MM.1S (cell line): ENCODE measurements around the gene TIAL1.

Experiments used
- EZH2 ChIP-seq: fragments of 300-600 bp; sonication (generic); optimal IDR thresholded peaks from 2 replicates; pipeline ENCODE3; 2017; ENCODE audit warnings: low read depth, mild to moderate bottlenecking, antibody characterized with exemption, low read length, mixed read lengths
- TF ChIP-seq, protein P1 (sequence below): fragments of 300-600 bp; sonication (generic); IDR thresholded peaks from 2 replicates; pipeline ENCODE4 v1.5.1; 2016; ENCODE audit warnings: antibody characterized with exemption, low read length, mixed read lengths

DNA sequence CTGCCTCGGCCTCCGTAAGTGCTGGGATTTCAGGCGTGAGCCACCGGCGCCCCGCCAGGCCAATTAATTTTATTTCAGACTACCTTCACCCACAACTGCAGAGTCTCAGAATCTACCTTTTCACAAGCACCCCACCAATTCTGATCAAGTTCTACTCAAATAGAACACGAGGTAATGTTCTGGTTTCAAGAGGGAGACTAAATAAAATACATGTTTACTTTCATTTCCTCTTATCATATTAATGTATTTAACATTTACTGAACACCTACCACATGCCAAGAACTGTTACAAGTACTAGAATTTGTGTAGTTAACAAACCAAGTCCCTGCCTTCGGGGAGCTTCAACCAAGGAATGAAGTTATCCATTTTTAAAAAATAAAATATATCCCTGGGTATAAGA is 28.8 kb downstream of the TIAL1 start:
- TF ChIP-seq, protein P1, sequence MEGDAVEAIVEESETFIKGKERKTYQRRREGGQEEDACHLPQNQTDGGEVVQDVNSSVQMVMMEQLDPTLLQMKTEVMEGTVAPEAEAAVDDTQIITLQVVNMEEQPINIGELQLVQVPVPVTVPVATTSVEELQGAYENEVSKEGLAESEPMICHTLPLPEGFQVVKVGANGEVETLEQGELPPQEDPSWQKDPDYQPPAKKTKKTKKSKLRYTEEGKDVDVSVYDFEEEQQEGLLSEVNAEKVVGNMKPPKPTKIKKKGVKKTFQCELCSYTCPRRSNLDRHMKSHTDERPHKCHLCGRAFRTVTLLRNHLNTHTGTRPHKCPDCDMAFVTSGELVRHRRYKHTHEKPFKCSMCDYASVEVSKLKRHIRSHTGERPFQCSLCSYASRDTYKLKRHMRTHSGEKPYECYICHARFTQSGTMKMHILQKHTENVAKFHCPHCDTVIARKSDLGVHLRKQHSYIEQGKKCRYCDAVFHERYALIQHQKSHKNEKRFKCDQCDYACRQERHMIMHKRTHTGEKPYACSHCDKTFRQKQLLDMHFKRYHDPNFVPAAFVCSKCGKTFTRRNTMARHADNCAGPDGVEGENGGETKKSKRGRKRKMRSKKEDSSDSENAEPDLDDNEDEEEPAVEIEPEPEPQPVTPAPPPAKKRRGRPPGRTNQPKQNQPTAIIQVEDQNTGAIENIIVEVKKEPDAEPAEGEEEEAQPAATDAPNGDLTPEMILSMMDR: no peak
- TF ChIP-seq EZH2: no peak
